HG03045 (cell line): ENCODE results near the gene ALPG.
"Not testable (repeated sequence)": the region's sequence is repeated elsewhere in the genome, so short reads cannot be mapped to it uniquely, and the experiment has no call there.

ENCODE experiments used
- ATAC-seq: cut with Tn5 transposase; IDR thresholded peaks from one replicate; pipeline ENCODE4 v1.9.1; 2021; ENCODE audit warnings: mild to moderate bottlenecking, moderate library complexity; ENCODE audit not compliant: unreplicated experiment

The ALPG gene

GRCh38 chr2:232406556-232407310 lies at the start of gene ALPG:
Gene ALPG (plus strand): TSS chr2:232406844. CDS start chr2:232406895, 51 bp downstream.
- ATAC-seq: no peak

GRCh38 chr2:232361646-232362045 lies 45.0 kb upstream of the ALPG start:
- no peak for ATAC-seq

- ATAC-seq: no peak
Observed at GRCh38 chr2:232362174-232362900, 44.3 kb upstream of the ALPG start.

DNA sequence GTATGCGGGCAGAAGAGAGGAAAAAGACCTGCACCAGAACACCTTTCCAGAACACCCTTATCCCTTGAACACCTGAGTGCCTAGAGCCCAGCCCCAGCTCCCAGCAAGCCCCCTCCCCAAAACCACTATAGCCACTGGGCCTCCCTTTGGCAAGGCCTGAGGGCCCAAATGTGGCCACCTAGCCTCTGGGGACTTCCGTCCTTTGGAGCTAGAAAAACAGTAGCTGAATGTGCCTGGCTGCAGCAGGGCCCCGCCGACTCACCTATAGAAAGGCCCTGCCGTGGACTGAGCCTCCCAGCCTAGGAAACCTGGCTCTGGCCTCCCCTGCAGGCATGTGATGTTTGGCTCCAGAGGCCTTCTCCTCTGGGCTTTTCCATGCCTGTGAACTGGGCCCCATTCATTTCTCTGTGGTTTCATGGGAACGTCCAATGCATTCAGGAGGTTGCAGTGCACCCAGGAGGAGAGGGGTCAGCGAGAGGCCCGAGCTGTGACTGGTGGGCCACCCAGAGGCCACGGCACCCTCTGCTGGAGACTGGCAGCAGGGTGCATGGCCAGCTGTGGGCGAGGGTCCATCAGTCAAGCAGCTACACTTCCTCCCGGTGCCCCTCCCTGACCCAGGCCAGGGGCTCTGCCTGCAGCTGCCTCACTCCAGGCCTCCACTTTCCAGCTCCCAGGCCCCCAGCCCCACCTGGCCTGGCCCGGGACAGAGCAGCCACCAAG lies 43.4 kb upstream of the ALPG start:
- ATAC-seq: not testable (repeated sequence)

- no peak for ATAC-seq
Observed at GRCh38 chr2:232363784-232364615, 42.6 kb upstream of the ALPG start.

DNA sequence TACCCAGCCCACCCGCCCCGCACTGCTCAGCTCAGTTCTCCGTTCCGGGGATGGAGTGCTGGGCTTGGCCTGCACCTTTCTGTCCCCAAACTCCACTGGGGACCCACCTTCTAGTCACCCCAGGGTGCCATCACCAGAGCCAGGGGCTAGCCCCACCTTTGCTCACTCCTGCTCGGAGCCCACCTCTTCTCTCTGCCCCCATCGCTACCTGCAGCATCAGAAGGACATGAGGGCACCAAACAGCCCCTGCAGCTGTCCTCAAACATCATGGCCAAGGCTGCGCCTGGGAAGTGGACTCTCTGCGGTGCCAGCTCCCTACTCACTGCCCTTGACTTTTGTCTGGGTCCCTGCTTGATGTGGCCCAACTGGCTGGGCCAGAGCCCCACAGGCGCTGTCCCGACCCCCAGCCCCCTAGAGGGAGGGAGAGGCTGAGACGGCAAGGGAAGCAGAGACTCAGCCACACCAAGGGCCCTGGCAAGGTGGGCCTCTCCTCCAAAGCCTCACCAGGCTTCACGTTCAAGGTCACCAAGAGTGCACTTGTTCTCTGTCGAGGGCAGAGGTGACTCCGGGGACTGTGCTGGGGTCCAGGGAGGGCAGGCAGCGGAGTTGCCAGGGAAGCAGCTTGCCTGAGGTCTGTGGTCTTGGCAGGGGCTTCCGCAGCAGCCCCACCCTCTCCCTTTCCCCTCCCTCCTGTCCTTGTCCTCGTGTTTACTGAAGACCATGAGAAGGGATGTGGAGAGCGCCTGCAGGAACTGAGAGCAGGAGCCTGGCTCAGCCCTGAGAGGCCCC lies 41.6 kb upstream of the ALPG start:
- not testable (repeated sequence) for ATAC-seq

GRCh38 chr2:232365621-232366321 lies 40.9 kb upstream of the ALPG start:
- ATAC-seq: no peak

- ATAC-seq: not testable (repeated sequence)
Observed at GRCh38 chr2:232366461-232366860, 40.2 kb upstream of the ALPG start.

GRCh38 chr2:232367016-232367415 lies 39.6 kb upstream of the ALPG start:
- no peak for ATAC-seq

DNA sequence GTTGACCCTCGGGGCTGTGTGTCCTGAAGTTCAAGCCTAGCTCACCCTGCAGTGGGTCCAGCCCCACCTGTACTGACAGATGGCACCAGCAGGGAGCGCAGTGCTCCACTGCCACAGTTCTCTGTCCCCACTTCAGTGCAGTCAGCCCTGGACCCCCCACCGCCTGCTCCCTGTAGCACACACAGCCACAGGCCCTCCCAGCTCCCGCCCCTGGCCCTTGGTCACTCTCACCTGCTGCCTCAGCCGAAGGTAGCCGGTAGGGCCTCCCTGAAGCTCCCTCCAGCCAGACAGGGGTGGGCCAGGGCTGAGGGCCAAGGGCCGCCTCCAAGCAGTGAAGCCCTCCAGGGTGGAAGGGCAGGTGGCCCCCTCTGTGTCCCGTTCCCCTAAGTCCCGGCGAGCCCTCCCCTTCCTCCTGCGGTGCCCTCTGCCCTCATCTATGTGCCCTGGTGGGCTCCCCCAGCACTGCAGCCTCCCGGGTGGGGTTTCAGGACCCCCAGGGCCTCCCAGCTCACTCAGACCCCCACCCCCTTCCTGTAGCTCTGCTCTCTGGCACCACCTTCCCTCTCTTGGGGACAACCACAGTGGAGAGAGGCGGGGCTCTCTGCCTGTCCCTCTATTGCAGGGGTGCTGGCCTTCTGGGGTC lies 38.9 kb upstream of the ALPG start:
- no peak for ATAC-seq

GRCh38 chr2:232368311-232368731 lies 38.3 kb upstream of the ALPG start:
- ATAC-seq: no peak

GRCh38 chr2:232369126-232369951 lies 37.3 kb upstream of the ALPG start:
- no peak for ATAC-seq

DNA sequence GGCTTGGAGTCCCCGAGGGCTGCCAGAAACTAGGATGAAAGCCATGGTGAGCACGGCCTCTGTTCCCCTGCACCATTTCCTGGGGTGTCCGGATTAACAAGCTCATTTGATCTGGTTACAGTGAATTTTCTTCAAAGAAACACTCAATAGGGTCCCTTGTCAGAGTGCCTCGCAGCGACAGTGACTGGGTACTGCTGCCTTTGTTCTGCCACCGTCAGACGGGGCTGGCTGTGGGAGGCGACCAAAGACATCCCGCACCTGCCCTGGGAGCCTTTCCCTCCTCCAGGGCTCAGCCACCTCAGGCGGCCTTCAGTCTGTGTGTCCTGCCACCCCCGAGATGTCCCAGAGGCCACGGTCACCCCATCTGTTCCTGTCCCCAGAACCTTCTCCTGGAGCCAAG lies 36.6 kb upstream of the ALPG start:
- not testable (repeated sequence) for ATAC-seq

DNA sequence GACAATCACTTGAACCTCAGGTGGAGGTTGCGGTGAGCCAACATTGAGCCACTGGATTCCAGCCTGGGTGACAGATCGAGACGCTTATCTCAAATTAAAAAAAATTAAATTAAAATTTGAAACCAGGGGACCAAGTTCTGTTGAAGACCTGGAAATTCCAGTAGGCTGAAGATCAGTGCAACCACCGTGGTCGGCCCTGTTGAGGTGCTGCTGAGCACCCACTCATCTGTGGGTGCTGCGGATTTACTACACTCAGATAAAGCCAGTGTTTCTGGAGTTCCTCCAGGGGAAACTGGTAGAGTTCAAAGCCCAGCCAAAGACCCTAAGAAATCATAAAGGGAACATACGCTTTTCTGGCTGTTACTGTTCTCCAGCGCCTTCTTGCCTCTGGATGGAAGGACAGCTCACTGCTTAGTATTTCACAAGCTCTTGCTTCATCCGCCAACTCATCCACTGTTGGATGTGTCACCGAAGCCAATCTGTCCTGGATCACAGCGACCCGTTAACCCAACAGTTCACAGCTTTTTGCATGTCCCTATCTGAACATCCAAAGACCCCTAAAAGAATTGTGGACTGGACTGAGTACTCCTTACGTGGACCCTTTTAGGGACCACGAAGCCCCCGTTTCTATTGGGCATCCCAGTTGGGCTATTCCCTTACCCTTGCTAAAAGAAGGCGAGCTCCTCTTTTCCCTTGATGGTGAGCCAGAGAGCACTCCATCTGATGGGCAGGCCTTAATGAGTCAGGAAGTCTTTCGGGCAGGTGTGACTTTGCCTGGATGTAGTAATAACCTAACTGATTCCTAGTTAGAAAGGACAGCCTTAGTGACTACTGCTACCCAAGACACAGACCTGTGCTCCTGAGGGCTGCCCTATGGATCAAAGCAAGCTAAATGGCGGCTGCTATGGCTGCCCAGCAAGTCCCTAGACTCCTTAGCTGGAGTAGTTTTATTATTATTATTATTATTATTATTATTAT lies 34.1 kb upstream of the ALPG start:
- ATAC-seq: no peak

DNA sequence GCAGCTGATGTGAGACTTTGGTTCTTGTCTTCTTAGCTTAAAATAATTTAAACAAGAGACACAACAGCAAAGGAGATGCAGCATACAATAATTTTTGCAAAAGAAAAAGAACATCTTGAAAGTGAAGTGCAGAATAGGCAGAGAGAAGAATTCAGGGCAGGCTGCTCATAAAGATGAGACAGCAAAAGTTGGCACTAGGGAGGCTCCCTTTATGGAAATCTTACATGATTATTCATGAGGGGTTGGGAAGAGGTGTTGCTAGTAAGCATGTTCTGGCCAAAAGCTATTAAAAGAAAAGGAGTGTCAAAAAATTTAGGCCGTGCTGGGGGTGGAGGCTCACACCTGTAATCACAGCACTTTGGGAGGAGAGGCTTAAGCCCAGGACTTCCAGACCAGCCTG lies 32.3 kb upstream of the ALPG start:
- no peak for ATAC-seq

- ATAC-seq: no peak
Observed at GRCh38 chr2:232375164-232375563, 31.5 kb upstream of the ALPG start.

- no peak for ATAC-seq
Observed at GRCh38 chr2:232376260-232376659, 30.4 kb upstream of the ALPG start.
